DOHH2 (cell line): ENCODE data around the gene RAB27B.

Experiments used
- H3F3A ChIP-seq: fragments of 200-600 bp; sonication (generic), shearing (Covaris generic); 2 replicates; pipeline ENCODE4 v1.6.0; 2016; ENCODE audit warnings: antibody characterized with exemption, mild to moderate bottlenecking; ENCODE audit not compliant: control insufficient read depth, insufficient read depth
- H3K27ac ChIP-seq: fragments of 200-600 bp; sonication (generic); 2 replicates; pipeline ENCODE4 v1.5.1; 2014; ENCODE audit warnings: low read depth, mild to moderate bottlenecking, low read length, moderate library complexity
- H3K27me3 ChIP-seq: fragments of 200-600 bp; sonication (generic); 2 replicates; pipeline ENCODE4 v1.6.1; 2014; ENCODE audit warnings: mild to moderate bottlenecking, low read length, mixed read lengths; ENCODE audit not compliant: control insufficient read depth
- H3K36me3 ChIP-seq: fragments of 200-600 bp; sonication (generic); 2 replicates; pipeline ENCODE4 v1.6.1; 2014; ENCODE audit warnings: mild to moderate bottlenecking, low read length, moderate library complexity, mixed read lengths; ENCODE audit not compliant: control insufficient read depth
- H3K4me1 ChIP-seq: fragments of 200-600 bp; sonication (generic); 2 replicates; pipeline ENCODE4 v1.6.1; 2014; ENCODE audit warnings: mild to moderate bottlenecking, low read length, mixed read lengths; ENCODE audit not compliant: control insufficient read depth
- H3K4me2 ChIP-seq: fragments of 200-600 bp; sonication (generic); 2 replicates; pipeline ENCODE4 v1.6.0; 2014; ENCODE audit warnings: mild to moderate bottlenecking, low read length, moderate library complexity
- H3K4me3 ChIP-seq: fragments of 200-600 bp; sonication (generic); 2 replicates; pipeline ENCODE4 v1.5.1; 2014; ENCODE audit warnings: mild to moderate bottlenecking, low read length, mixed read lengths
- H3K79me2 ChIP-seq: fragments of 200-600 bp; sonication (generic); 2 replicates; pipeline ENCODE4 v1.6.1; 2014; ENCODE audit warnings: mild to moderate bottlenecking, low read length, mixed read lengths; ENCODE audit not compliant: control insufficient read depth
- H3K9me2 ChIP-seq: fragments of 200-600 bp; sonication (generic); replicated peaks from 2 replicates; pipeline ENCODE4 v1.6.1; 2014; ENCODE audit warnings: mild to moderate bottlenecking, low read length, mixed read lengths; ENCODE audit not compliant: control insufficient read depth
- H3K9me3 ChIP-seq: fragments of 200-600 bp; sonication (generic); 2 replicates; pipeline ENCODE4 v1.6.1; 2014; ENCODE audit warnings: antibody characterized with exemption, low read length, mixed read lengths; ENCODE audit not compliant: control insufficient read depth, insufficient read depth
- H4K20me1 ChIP-seq: fragments of 200-600 bp; sonication (generic); 2 replicates; pipeline ENCODE4 v1.6.0; 2014; ENCODE audit warnings: low read depth, mild to moderate bottlenecking, antibody characterized with exemption, low read length, moderate library complexity; ENCODE audit not compliant: control insufficient read depth, insufficient read depth
- CTCF ChIP-seq: fragments of 200-600 bp; sonication (generic); IDR thresholded peaks from one replicate; pipeline ENCODE4 v1.5.1; 2014; ENCODE audit warnings: antibody characterized with exemption, mild to moderate bottlenecking, low read depth, low read length; ENCODE audit not compliant: poor library complexity, severe bottlenecking
- EZH2phosphoT487 ChIP-seq: fragments of 200-600 bp; sonication (generic); IDR thresholded peaks from 2 replicates; pipeline ENCODE4 v1.6.1; 2017; ENCODE audit warnings: borderline replicate concordance, mild to moderate bottlenecking, antibody characterized with exemption, low read length, moderate library complexity, mixed read lengths

RAB27B gene

GRCh38 chr18:54875063-54875462 is 46.8 kb downstream of the RAB27B start:
- Histone ChIP-seq H3K79me2 (no peaks in the 10 kb centered on the region), H3K4me3 (no peak overlapping the region), H3K27ac (no peak overlapping the region), H3K4me2 (no peak overlapping the region), H3K9me2 (no peaks in the 10 kb centered on the region), H4K20me1 (no peaks in the 10 kb centered on the region), H3K27me3 (no peaks in the 10 kb centered on the region), H3K36me3 (no peaks in the 10 kb centered on the region), H3K4me1 (no peaks in the 10 kb centered on the region), H3F3A (no peaks in the 10 kb centered on the region), H3K9me3 (no peaks in the 10 kb centered on the region)
- TF ChIP-seq EZH2phosphoT487 (no peak), CTCF (no peak)

- TF ChIP-seq EZH2phosphoT487: no peak
- TF ChIP-seq CTCF: no peak
- no peaks in the 10 kb centered on the region for H3K4me1 ChIP-seq
- no peaks in the 10 kb centered on the region for H3K79me2 ChIP-seq
These were observed 48.8 kb downstream of the RAB27B start for GRCh38 chr18:54877076-54877475.

GRCh38 chr18:54878159-54878622 is 49.9 kb downstream of the RAB27B start:
- Histone ChIP-seq H3K4me2 (no peak overlapping the region), H3F3A (no peaks in the 10 kb centered on the region), H3K36me3 (no peaks in the 10 kb centered on the region), H3K79me2 (no peaks in the 10 kb centered on the region), H3K4me1 (no peaks in the 10 kb centered on the region), H3K9me3 (no peaks in the 10 kb centered on the region), H3K4me3 (no peak overlapping the region), H4K20me1 (no peaks in the 10 kb centered on the region), H3K27me3 (no peaks in the 10 kb centered on the region), H3K27ac (no peak overlapping the region), H3K9me2 (no peaks in the 10 kb centered on the region)
- TF ChIP-seq CTCF (no peak), EZH2phosphoT487 (no peak)

More at GRCh38 chr18:54877076-54877475, 48.8 kb downstream of the RAB27B start:
- Histone ChIP-seq H3K4me2 (no peak overlapping the region), H3F3A (no peaks in the 10 kb centered on the region), H3K9me3 (no peaks in the 10 kb centered on the region), H3K9me2 (no peaks in the 10 kb centered on the region), H3K27ac (no peak overlapping the region), H4K20me1 (no peaks in the 10 kb centered on the region), H3K4me3 (no peak overlapping the region), H3K36me3 (no peaks in the 10 kb centered on the region), H3K27me3 (no peaks in the 10 kb centered on the region)
